HG02759 (cell line): ENCODE measurements around the gene TNC.

ENCODE experiments used
- ATAC-seq: cut with Tn5 transposase; IDR thresholded peaks from one replicate; pipeline ENCODE4 v1.9.1; 2021; ENCODE audit warnings: mild to moderate bottlenecking, moderate library complexity; ENCODE audit not compliant: unreplicated experiment

The TNC gene

DNA sequence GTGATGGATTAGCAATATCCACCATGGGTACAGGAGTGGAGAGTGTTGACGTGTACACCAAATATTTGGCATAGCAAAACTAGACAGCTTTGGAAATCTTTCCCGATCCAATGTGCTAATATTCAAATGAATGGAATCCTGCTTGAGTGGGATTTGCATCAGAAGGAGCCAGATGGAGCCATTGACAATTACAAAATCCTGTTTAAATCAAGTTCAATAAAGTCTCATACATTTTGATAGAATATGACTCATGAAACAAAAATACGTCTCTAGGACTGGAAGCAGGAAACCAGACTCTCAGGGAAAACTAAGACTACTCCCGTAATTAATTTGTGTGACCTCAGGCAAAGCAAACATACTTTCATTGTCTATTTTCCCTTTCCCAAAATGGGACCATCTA is 13.0 kb downstream of the TNC start:
- ATAC-seq, result no peak

DNA sequence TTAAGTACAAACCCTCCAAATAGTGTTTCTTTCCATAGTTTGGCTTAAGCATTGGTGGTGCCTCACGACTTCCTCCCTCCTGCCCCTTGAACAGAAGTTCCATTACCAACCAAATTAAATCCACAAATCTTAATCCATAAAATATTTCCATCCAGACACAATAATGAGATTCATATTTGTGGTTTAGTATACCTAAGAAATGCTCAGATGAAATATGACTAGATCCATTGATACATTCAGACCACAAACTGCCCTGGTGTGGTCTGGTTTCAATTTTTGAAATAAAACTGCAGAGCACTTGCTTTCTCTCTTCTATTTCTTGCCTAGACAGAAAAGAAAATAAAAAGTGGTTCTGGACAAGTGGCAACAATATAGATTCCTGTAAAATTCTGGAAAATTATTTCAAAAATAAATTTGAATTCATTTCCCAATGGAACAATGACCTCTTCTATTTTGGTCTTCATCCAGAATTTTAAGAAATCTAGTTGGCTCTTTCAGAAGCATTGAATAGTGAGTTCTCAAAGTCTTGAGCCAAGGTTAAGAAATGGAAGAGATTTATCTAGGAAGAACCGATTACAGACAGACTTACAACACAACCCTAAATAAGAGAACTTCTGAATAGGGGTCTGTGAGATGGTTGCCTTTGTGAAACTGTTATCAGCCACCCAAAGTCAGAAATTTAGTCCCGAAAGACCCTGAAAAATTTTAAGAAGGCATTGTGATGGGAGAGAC is 14.0 kb downstream of the TNC start:
- no peak for ATAC-seq

DNA sequence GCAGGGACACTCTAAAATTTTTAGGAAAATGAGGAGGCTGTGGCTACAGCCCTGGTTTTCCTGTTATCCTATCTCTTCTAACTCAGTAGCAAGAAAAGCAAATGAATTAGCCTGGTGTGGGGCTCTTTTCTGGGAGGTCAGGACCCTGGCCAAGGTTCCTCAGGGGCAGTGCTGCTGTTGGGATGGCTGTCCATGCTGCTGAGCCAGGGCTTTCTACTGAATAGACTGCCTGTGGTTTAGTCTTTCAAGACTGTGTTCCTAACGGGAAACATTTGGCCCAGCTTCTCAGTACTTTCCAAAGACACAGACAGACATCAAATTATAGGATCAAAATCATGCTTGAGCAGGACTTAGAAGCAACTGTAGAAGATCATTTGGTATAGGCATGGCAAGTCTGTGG is 18.1 kb downstream of the TNC start:
- no peak for ATAC-seq

- no peak for ATAC-seq
Measured at GRCh38 chr9:115098226-115098965, 19.6 kb downstream of the TNC start.

- no peak for ATAC-seq
Measured at GRCh38 chr9:115093520-115093919, 24.4 kb downstream of the TNC start.

GRCh38 chr9:115090486-115090885 is 27.5 kb downstream of the TNC start:
- ATAC-seq, result no peak

- no peak for ATAC-seq
Measured at GRCh38 chr9:115088860-115089259, 29.1 kb downstream of the TNC start.

- no peak for ATAC-seq
Measured at GRCh38 chr9:115086886-115087285, 31.1 kb downstream of the TNC start.

DNA sequence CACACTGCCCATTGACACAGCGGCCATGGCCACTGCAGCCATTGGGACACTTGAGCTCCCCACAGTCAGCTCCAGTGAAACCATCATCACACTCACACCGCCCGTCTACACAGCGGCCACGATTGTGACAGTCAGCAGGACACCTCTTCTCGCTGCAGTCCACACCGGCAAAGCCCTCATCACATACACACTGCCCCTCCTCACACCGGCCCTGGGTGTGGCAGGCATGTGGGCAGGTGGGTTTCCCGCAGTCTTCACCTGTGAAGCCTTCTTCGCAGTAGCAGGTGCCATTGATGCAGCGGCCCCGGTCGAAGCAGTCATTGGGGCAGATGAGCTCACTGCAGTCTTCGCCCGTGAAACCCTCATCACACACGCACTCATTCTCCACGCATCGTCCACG is 31.5 kb downstream of the TNC start:
- ATAC-seq, result no peak

DNA sequence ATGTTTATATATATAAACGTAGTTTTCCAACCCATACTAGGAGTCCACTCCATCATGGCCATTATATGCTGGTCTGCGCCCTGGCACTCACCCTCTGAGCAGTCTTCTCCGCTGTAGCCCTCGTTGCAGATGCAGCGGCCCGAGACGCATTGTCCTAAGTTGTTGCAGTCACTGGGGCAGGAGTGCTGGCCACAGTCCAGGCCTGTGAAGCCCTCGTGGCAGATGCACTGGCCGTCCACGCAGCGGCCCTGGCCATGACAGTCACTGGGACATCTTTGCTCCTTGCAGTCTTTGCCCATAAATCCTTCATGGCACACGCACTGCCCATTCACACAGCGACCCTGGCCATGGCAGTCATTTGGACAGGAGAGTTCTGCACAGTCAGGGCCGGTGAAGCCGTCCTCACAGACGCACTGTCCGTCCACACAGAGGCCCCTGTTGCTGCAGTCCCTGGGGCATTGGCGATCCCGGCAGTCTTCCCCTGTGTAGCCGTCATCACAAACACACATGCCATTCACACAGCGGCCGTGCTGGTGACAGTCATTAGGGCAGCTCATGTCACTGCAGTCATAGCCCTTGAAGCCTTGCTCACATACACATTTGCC is 32.1 kb downstream of the TNC start:
- ATAC-seq, result no peak

DNA sequence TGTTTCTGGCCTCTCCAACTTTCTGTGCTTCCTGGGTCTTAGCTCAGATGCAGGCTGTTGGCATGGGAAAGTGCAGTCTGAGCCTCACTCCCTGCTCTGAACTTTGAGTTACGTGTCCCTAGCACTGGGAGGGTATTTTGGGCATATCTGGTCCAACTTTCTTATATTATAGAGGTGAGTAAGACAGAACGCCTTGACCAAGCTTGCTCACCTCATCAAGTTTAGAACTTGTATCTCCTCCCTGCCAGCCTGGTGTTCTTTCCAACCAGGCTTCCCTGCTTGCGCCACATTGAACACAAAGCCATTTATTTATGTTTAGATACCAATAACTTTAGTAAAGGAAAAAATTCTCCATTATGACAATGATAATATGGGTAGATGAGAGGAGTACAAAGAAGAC is 33.2 kb downstream of the TNC start:
- no peak for ATAC-seq

- no peak for ATAC-seq
Measured at GRCh38 chr9:115084157-115084556, 33.8 kb downstream of the TNC start.

GRCh38 chr9:115080242-115080641 is 37.7 kb downstream of the TNC start:
- no peak for ATAC-seq

DNA sequence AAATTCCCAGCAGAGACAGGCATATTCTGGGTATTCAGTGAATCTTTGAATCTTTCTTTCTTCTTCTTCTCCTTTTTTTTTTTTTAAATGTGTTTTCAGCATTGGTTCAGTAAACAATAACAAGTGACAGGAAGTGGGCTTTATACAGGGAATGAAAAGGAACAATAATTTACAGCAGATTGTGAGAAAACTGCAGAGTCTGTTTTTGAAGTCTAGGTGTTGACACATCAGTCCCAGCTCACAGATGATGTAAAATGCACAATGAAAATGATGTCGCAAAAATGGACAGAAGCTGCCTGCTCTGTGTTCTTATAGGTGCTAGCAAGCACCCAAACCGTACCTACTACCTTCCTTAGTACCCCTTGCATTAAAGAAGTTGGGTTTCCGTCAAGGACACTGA is 38.8 kb downstream of the TNC start:
- no peak for ATAC-seq

DNA sequence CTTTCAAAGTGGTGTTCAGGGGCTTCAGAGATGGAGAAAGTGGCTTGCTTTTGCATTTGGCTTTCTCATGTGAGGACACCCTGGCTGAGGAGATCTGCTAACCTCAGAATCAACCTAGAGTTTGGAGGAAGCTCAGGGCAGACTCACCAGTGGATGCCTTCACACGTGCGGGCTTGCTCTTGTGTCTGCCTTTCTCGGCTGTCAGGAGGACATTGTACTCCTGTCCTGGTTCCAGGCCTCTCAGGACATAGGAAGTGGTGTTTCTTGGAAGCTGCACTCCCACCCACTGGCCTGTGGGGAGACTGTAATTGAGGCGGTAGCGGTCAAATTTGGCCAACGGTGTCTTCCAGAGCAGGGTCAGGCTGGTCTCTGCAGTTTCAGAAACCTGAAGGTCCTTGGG is 44.5 kb downstream of the TNC start:
- ATAC-seq, result no peak

DNA sequence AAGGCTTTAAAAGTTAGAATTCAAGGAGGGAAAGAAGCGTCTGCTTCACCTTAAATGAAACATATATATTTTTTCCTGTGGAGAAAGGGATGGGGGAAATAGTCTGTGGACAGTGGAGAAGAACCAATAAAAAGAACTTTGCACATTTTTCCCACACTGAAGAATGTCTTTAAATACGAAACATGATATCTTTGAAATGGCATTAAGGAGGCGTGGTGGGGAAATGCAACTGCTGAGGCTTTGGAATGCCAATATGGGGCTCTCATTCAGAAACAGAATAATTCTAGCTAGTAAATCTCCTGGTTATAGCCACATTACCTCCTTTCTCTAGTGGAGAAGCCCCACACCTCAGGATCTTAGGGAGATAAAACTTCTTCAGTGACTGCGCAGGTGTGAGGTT is 46.8 kb downstream of the TNC start:
- ATAC-seq, result no peak

DNA sequence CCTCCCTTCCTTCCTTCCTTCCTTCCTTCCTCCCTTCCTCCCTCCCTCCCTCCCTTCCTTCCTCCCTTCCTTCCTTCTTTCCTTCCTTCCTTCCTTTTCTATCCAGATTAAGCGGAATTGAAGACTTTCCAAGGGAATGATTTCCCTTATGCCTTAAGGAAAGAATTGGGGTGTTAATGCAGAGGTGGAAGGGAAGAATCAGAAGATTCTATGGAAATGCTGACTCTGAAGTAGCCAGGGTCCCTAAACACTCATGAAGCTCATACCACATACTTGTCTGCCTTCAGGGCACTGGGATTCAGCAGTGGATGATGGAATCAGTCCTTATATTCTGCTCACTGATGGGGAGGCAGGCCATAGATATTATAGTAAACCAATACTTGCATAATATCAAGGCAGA is 48.2 kb downstream of the TNC start:
- ATAC-seq, result no peak

GRCh38 chr9:115069302-115069701 is 48.7 kb downstream of the TNC start:
- ATAC-seq, result no peak

GRCh38 chr9:115068031-115068430 is 49.9 kb downstream of the TNC start:
- no peak for ATAC-seq

DNA sequence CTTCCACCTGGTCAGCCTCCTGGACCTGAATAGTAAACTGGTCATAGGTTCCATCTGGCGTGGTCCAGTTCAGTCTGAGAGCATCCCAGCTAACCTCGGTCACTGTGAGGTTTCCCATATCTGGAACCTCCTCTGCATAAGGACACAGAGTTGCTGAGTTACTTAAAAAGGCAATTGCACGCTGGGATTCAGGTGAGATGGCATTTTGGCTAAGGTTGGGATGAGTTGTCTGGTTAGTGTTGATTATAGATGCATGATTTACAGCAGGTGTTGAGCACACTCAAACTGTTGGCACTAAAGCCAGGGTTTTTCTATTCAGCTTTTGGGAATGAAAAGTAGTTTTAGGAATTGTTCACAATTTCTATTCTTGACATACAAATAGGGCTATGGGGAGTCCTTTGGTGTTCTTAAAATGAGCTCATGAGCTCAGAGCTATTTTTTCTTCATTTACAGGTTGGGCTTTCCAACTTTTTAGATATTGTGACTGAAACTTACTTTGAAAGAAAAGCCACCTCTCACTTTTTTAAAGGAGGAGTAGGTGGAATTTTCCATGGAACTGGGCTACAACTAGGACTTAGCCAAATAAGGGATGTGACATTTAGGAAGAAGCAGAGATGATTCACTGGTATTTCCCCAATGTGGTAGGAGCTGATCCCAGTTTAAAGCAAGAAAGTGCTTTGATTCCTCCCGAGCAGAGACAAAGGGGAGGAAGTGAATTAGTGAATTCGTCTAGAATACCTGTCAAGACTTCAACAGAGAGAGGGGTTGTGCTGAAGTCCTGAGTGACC is 54.7 kb downstream of the TNC start:
- no peak for ATAC-seq

- no peak for ATAC-seq
Measured at GRCh38 chr9:115058684-115059315, 59.2 kb downstream of the TNC start.
